ENCODE measurements around the gene MORC2. TPM values are rescaled to one million over a fixed set of nuclear protein-coding genes. Genes with fewer than 3 reads are reported as not detected.

The MORC2 gene
- total RNA-seq, 3 donors from 2014 or later = 12.8 to 22.9 (median 19.6) TPM

DNA sequence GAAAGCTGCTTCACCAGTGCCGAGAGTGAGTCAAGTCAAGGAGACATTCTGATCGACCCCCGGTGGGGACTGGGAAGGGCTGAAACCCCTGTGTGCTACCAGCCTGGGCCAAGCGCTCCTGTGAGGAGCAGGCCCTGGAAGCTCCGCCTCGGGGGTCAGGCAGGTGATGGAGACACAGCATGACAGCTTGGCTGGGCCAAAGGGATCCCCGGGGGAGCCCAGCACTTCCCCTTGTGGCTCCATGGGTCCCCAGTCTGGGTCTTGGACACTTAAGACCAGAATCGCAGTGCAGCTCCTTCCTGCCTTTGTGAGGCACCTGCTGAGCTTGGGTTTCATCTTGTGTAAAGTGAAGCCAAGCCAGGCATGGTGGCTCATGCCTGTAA, 89.2 kb downstream of the MORC2 start:
- Histone ChIP-seq H3K4me3 (no peak overlapping the region), H3K27ac (no peak overlapping the region), H3K27me3 (no peaks in the 10 kb centered on the region), H3K36me3 (no peaks in the 10 kb centered on the region), H3K9me3 (no peaks in the 10 kb centered on the region), H3K4me1 (no peaks in the 10 kb centered on the region)
- DNase-seq (ENCODE audit: low spot score in 2 of 2) = no peak
- TF ChIP-seq POLR2A (IDR thresholded peaks at IDR 0.05) = no peak
- TF ChIP-seq, protein P1, sequence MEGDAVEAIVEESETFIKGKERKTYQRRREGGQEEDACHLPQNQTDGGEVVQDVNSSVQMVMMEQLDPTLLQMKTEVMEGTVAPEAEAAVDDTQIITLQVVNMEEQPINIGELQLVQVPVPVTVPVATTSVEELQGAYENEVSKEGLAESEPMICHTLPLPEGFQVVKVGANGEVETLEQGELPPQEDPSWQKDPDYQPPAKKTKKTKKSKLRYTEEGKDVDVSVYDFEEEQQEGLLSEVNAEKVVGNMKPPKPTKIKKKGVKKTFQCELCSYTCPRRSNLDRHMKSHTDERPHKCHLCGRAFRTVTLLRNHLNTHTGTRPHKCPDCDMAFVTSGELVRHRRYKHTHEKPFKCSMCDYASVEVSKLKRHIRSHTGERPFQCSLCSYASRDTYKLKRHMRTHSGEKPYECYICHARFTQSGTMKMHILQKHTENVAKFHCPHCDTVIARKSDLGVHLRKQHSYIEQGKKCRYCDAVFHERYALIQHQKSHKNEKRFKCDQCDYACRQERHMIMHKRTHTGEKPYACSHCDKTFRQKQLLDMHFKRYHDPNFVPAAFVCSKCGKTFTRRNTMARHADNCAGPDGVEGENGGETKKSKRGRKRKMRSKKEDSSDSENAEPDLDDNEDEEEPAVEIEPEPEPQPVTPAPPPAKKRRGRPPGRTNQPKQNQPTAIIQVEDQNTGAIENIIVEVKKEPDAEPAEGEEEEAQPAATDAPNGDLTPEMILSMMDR (IDR thresholded peaks at IDR 0.05) = no peak
- TF ChIP-seq POLR2AphosphoS5 (IDR thresholded peaks at IDR 0.05) = no peak
- intact Hi-C loops (cut with DNase I; ENCODE audit: low total_unique reads) = no loop called here

DNA sequence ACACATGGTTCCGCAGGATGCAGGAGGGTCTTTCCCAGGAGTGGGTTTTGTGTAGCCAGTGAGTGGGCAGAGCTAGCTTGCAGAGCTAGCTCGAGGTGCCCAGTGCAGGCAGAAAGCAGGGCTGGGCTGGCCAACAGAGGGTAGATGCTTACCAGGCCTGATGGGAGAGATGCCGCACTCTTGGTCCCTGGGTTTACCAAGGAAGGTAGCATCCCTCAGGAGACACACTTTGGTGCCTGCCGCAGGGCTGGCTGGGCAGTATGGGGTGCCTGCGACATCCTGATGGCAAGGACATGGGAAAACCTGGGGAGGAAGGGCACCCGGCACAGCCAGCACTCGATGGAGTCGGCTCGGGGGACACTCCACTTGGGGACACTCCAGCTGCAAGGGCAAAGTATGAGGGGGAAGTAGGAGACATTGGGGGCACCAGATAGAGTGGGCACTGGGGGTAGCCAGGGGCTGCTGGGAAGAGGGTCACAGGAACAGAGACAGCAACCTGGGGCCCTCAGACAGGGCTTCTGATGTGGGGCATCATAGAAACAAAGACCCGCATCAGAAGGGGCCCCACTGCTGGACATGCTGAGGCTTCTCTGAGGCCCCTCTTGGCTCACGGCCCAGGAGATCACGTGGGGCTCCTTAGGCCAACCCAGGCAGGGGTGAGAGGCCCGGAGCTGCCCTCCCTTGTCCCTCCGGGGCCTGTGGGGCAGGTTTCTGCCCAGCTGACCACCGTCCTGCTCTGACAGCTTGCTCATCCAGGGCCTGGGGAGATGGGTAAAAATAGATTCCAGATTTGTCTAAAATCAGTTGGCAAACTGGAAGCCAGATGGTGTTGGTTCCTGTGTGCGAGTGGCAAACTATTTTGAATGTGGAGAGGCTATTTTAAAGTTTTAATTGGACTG, 89.8 kb downstream of the MORC2 start:
- no peaks in the 10 kb centered on the region for H3K4me1 ChIP-seq
- TF ChIP-seq, protein P1 (IDR thresholded peaks at IDR 0.05) = no peak
- no peak for TF ChIP-seq POLR2AphosphoS5 (IDR thresholded peaks at IDR 0.05)
- TF ChIP-seq POLR2A (IDR thresholded peaks at IDR 0.05) = no peak
- H3K27ac ChIP-seq = no peak overlapping the region
- no peaks in the 10 kb centered on the region for H3K36me3 ChIP-seq
- no peak for DNase-seq (ENCODE audit: low spot score in 2 of 2)
- H3K4me3 ChIP-seq = no peak overlapping the region
- no peaks in the 10 kb centered on the region for H3K9me3 ChIP-seq
- no peaks in the 10 kb centered on the region for H3K27me3 ChIP-seq
- intact Hi-C loops (cut with DNase I; ENCODE audit: low total_unique reads) = no loop called here

DNA sequence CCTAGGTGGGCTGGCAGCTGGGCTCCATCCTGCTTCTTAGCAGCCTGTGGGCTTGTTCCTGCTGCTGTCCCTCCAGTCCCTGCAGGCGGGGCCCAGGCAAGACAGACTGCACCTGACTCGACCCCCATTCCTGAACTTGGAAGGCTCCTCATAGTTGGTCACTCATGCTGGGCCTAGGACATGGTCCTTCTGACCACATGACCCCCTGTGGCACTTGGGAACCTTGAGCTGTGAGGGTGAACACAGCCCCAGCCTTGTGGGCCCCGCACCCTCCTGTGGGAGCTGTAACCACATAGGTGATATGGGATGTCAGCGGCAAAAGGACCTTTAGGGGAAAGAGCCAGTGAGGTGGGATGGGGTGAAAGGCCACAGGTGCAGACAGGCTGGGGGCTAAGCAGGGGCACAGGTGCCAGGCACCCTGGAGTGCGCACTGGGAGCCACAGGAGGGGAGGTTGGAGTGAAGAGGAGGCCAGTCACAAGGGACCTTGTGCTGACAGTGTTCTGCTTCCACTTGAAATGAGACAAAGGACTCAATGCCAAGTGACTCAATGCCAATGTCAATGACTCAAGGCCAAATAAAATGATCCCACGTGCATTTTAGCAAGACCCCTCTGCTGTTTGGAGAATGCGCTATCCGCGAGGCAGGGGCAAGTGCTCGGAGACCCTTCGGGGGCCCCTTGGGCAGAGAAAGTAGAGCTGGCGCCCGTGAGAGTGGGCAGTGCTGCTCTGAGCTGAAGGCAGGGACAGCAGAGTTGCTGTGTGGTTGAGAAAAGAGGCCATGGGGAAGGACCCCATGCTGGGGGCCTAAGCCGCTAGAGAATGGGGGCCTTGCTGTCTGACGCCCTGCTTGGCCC, 90.7 kb downstream of the MORC2 start:
- no peaks in the 10 kb centered on the region for H3K36me3 ChIP-seq
- H3K9me3 ChIP-seq = no peaks in the 10 kb centered on the region
- H3K27ac ChIP-seq = no peak overlapping the region
- intact Hi-C loops (cut with DNase I; ENCODE audit: low total_unique reads) = loop anchor here (2.0 kb wide), 1 partner anchor 31 kb away; no protein-coding TSS in a partner anchor
- no peak overlapping the region for H3K4me3 ChIP-seq
- no peaks in the 10 kb centered on the region for H3K4me1 ChIP-seq
- DNase-seq (ENCODE audit: low spot score in 2 of 2) = no peak
- TF ChIP-seq POLR2AphosphoS5 (IDR thresholded peaks at IDR 0.05) = no peak
- TF ChIP-seq POLR2A (IDR thresholded peaks at IDR 0.05) = no peak
- TF ChIP-seq, protein P1 (IDR thresholded peaks at IDR 0.05) = no peak
- H3K27me3 ChIP-seq = no peaks in the 10 kb centered on the region

DNA sequence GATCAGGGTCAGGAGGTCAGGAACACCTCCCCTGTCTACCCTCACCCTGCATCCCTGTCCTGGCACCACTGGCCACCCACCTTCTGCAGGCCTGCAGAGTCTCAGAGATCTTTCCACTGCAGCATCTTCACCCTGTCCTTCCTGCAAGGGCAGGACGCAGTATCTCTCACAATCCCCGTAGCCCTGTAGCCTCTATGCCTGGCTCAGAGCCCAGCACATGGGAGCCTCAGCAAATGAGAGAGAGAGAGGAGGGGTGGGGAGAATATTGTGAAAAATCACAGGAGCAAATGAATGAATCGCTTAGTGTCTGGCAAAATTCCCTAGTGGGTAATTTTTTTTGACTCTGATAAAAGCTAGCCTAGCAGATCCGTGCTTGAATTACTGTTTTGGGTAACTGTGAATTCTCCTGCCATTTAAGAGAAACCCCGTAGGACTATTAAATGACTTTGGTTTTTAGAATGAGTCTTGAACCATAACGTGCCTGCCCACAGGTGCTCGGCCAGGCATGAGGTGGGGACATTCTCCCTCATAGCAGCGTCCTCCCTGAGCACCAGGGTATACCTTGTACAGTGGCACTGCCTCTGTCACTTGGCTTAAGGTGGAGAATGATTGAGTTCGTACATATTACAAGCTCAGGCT, 91.5 kb downstream of the MORC2 start:
- TF ChIP-seq, protein P1 (IDR thresholded peaks at IDR 0.05) = no peak
- no peak for TF ChIP-seq POLR2A (IDR thresholded peaks at IDR 0.05)
- TF ChIP-seq POLR2AphosphoS5 (IDR thresholded peaks at IDR 0.05) = no peak
- Histone ChIP-seq H3K36me3 (no peaks in the 10 kb centered on the region), H3K4me3 (no peak overlapping the region), H3K9me3 (no peaks in the 10 kb centered on the region), H3K27me3 (no peaks in the 10 kb centered on the region), H3K4me1 (no peaks in the 10 kb centered on the region), H3K27ac (no peak overlapping the region)
- intact Hi-C loops (cut with DNase I; ENCODE audit: low total_unique reads) = loop anchor here (2.0 kb wide), 1 partner anchor 30 kb away; no protein-coding TSS in a partner anchor
- no peak for DNase-seq (ENCODE audit: low spot score in 2 of 2)

All from breast epithelium (tissue), 4 donors.